AML-193 (cell line): Measurements from ENCODE around the gene SLC2A13.
"Not testable (repeated sequence)": the region's sequence is repeated elsewhere in the genome, so short reads cannot be mapped to it uniquely, and the experiment has no call there.

ENCODE experiments used
- DNase-seq, 2 experiments: peaks; one replicate each; lab custom pipeline; 2025; lab: John Stamatoyannopoulos, UW

SLC2A13 gene

GRCh38 chr12:39928181-39928899, 177.5 kb downstream of the SLC2A13 start:
- no peak for DNase-seq

GRCh38 chr12:39923364-39923763, 182.5 kb downstream of the SLC2A13 start:
- DNase-seq: no peak

GRCh38 chr12:39922598-39922997, 183.3 kb downstream of the SLC2A13 start:
- DNase-seq: peak; percentile 75 to 80

GRCh38 chr12:39920647-39921046, 185.2 kb downstream of the SLC2A13 start:
- DNase-seq: no peak

- no peak for DNase-seq
Measured at GRCh38 chr12:39920222-39920621, 185.7 kb downstream of the SLC2A13 start.

- no peak for DNase-seq
Measured at GRCh38 chr12:39919790-39920189, 186.1 kb downstream of the SLC2A13 start.

- DNase-seq: no peak
Measured at GRCh38 chr12:39915249-39915648, 190.6 kb downstream of the SLC2A13 start.

GRCh38 chr12:39912211-39912980, 193.5 kb downstream of the SLC2A13 start:
- DNase-seq: no peak

GRCh38 chr12:39906237-39906636, 199.6 kb downstream of the SLC2A13 start:
- no peak for DNase-seq

GRCh38 chr12:39905152-39905551, 200.7 kb downstream of the SLC2A13 start:
- DNase-seq: no peak

- DNase-seq: no peak
Measured at GRCh38 chr12:39902821-39903220, 203.1 kb downstream of the SLC2A13 start.

GRCh38 chr12:39897315-39897714, 208.6 kb downstream of the SLC2A13 start:
- DNase-seq: no peak

- DNase-seq: not testable (repeated sequence)
Measured at GRCh38 chr12:39893388-39893787, 212.5 kb downstream of the SLC2A13 start.

- no peak for DNase-seq
Measured at GRCh38 chr12:39892146-39892545, 213.7 kb downstream of the SLC2A13 start.

GRCh38 chr12:39887856-39888255, 218.0 kb downstream of the SLC2A13 start:
- no peak for DNase-seq

GRCh38 chr12:39886106-39886505, 219.8 kb downstream of the SLC2A13 start:
- DNase-seq: no peak

GRCh38 chr12:39884616-39885125, 221.2 kb downstream of the SLC2A13 start:
- DNase-seq: no peak

- no peak for DNase-seq
Measured at GRCh38 chr12:39883411-39883810, 222.5 kb downstream of the SLC2A13 start.

- no peak for DNase-seq
Measured at GRCh38 chr12:39878753-39879152, 227.1 kb downstream of the SLC2A13 start.

- no peak for DNase-seq
Measured at GRCh38 chr12:39875721-39876120, 230.2 kb downstream of the SLC2A13 start.

GRCh38 chr12:39874785-39875184, 231.1 kb downstream of the SLC2A13 start:
- no peak for DNase-seq

GRCh38 chr12:39873065-39873464, 232.8 kb downstream of the SLC2A13 start:
- DNase-seq: no peak

- DNase-seq: no peak
Measured at GRCh38 chr12:39872425-39872824, 233.5 kb downstream of the SLC2A13 start.
